Hematopoietic multipotent progenitor cell (in vitro differentiated cells): ENCODE results near the gene USP34. TPM values are rescaled to one million over a fixed set of nuclear protein-coding genes. Genes with fewer than 3 reads are reported as not detected.
"Not testable (repeated sequence)": the region's sequence is repeated elsewhere in the genome, so short reads cannot be mapped to it uniquely, and the experiment has no call there.

Source experiments
- DNase-seq, 3 donors: peaks; one replicate each; pipeline ENCODE4 v3.0.0-alpha.2; 2011 to 2015; ENCODE audit warnings: low read depth in 2 of 3, low spot score in 2 of 3
- total RNA-seq: library from RNA; depleted of rRNA; stranded (reverse); fragments of >200 nt; gene quantifications from one replicate; pipeline ENCODE4 v1.2.3, GENCODE V29; 2012

The USP34 gene
- total RNA-seq, 1 donor: 67.9 TPM

- no peak for DNase-seq
These were observed 5.8 kb downstream of the USP34 start for GRCh38 chr2:61465045-61465444.

DNA sequence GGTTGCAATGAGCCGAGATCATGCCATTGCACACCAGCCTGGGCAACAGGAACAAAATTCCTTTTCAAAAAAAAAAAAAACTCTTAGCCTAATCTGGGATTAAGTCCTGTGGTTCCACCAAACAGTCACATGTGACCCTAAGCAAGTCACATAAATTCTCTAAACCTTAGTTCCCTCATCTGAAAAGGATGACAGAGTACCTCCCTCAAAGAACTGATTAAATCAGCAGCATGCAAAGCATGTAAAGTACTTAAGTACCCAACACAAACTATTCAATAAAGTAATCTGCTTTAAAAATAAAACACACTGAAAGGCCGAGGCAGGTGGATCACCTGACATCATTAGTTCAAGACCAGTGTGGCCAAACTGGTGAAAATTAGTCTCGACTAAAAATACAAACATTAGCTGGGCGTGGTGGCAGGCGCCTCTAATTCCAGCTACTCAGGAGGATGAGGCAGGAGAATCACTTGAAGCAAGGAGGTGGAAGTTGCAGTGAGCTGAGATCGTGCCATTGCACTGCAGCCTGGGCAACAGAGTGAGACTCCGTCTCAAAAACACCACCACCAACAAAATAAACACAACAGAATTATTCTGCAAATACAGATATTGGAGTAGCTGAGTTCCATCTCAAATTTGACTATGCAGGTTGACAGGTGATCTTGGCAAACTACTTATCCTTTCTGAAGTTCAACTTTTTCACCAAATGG, 7.0 kb downstream of the USP34 start:
- no peak for DNase-seq

GRCh38 chr2:61461404-61461803, 9.5 kb downstream of the USP34 start:
- no peak for DNase-seq

DNA sequence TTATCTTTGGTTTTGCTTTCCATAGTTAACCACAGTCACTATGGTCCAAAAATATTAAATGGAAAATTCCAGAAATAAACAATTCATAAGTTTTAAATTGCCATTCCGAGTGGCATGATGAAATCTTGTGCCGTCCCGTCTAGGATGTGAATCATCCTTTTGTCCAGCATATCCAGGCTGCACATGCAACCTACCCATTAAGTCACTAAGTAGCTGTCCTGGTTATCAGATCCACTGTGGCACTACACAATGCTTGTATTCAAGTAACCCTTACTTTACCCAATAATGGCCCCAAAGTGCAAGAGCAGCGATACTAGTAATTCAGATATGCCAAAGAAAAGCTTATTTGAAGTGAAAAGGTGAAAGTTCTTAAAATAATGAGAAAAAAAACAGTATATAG, 10.7 kb downstream of the USP34 start:
- no peak for DNase-seq

GRCh38 chr2:61456746-61457420, 14.0 kb downstream of the USP34 start:
- DNase-seq: no peak

GRCh38 chr2:61456070-61456745, 14.7 kb downstream of the USP34 start:
- no peak for DNase-seq

- not testable (repeated sequence) for DNase-seq
These were observed 15.9 kb downstream of the USP34 start for GRCh38 chr2:61454972-61455371.

GRCh38 chr2:61454383-61454782, 16.5 kb downstream of the USP34 start:
- DNase-seq: no peak

GRCh38 chr2:61452392-61452791, 18.5 kb downstream of the USP34 start:
- DNase-seq: no peak

- no peak for DNase-seq
These were observed 19.7 kb downstream of the USP34 start for GRCh38 chr2:61451178-61451577.

DNA sequence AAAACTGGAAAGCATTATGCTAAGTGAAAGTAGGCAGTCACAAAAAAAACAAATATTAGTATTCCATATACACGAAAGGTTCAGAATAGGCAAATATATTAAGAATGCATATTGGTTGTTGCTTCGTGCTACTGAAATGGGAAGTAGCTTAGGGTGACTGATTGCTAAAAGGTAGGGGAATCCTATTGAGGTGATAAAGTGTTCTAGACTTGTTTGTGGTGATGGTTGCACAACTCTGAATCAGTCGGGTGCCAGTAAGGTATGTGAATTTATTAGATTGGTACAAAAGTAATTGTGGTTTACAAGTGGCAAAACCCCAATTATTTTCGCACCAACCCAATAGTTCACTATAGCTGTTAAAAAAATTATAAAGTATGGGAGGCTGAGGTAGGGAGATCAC, 20.7 kb downstream of the USP34 start:
- DNase-seq: no peak

DNA sequence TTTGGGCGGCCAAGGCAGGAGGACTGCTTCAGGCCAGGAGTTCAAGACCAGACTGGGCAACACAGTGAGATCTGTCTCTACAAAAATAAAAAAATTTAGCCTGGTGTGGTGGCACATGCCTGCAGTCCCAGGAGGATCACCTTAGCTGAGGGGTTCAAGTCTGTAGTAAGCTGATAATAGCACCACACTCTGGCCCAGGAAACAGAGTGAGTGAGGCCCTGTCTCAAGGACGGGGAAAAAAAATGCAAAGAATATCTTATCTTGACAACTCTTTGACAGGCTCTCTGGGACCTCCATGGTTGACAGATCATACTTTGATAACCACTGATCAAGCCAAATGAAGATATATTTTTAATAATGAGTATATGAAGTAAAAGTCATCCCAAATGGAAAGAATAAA, 22.7 kb downstream of the USP34 start:
- DNase-seq: no peak

DNA sequence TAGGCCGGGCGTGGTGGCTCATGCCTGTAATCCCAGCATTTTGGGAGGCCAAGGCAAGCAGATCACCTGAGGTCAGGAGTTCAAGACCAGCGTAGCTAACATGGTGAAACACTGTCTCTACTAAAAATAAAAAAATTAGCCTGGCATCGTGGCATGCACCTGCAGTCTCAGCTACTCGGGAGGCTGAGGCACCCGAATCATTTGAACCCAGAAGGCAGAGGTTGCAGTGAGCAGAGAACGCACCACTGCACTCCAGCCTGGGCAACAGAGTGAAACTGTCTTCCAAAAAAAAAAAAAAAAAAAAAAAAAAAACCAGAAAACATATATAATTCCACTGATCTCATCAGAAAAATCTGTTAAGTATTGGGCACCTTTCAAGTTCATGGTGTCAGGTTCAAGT, 23.9 kb downstream of the USP34 start:
- not testable (repeated sequence) for DNase-seq

DNA sequence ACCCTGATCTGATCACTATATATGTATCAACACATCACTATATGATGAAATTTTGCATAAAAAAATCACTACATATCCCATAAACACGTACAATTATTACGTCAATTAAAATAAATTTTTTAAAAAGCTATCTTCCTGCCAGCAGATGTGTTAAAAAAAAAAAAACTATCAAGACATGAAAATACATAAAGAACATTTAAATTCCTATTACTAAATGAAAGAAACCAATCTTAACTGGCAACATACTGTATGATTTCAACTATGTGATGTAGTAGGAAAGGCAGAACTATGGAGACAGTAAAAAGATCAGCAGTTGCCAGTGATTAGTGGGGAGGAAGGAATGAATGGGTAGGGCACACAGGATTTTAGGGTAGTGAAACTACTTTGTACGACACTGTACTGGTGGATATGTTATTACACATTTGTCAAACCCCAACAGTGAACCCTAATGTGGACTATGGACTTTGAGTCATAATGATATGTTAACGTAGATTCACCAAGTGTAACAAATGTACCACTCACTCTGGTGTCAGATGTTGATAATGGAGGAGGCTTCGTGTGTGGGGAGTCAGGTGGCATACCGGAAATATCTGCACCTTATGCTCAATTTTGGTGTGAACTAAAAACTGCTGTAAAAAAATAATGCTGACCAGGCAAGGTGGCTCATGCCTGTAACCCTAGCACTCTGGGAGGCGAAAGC, 27.4 kb downstream of the USP34 start:
- DNase-seq: no peak

- DNase-seq: no peak
These were observed 31.5 kb downstream of the USP34 start for GRCh38 chr2:61439241-61440002.

DNA sequence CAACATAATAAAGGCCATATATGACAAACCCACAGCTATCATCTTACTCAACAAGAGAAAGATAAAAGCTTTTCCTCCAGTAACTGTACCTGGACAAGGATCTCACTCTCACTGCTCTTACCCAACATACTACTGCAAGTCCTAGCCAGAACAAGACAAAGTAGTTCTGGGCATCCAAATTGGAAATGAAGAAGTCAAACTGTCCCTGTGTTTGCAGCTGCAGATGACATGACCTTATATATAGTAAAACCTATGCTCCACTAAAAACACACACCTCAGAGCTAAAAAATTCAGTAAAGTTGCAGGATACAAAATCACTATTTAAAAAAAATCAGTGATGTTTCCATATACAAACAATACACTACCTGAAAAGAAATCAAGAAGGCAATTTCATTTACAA, 32.2 kb downstream of the USP34 start:
- no peak for DNase-seq

DNA sequence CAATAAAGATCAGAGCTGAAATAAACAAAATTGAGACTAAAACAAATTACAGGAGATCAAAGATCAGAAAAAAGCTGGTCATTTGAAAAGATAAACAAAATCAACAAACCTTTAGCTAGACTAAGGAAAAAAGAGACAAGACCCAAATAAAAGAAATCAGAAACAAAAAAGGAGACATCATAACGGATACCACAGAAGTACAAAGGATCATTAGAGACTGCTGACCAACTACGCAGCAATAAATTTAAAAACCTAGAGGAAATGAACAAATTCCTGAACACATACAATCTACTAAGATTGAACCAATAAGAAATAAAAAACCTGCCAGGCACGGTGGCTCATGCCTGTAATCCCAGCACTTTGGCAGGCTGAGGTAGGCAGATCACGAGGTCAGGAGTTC, 33.7 kb downstream of the USP34 start:
- no peak for DNase-seq

- no peak for DNase-seq
These were observed 34.8 kb downstream of the USP34 start for GRCh38 chr2:61436092-61436491.

- no peak for DNase-seq
These were observed 35.6 kb downstream of the USP34 start for GRCh38 chr2:61435291-61435690.

DNA sequence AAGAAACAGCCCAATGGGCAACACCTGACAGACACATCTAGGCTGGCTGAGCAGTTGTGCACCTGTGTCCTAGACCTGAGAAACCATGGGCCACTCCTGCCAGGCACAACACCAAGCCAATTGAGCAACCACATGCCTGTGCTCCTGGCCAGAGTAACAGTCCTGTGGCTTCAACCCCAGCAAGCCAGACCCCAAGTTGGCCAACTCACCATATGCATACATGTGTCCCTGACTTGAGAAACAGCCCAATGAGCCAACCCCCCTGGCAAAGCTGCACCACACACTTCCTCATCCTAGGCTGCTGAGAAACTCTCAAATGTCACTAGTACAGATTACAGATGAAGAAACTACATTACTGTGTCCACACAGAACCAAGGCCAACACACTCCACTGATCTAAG, 36.6 kb downstream of the USP34 start:
- peak in 1 of 3 donors; percentile 58 for DNase-seq

DNA sequence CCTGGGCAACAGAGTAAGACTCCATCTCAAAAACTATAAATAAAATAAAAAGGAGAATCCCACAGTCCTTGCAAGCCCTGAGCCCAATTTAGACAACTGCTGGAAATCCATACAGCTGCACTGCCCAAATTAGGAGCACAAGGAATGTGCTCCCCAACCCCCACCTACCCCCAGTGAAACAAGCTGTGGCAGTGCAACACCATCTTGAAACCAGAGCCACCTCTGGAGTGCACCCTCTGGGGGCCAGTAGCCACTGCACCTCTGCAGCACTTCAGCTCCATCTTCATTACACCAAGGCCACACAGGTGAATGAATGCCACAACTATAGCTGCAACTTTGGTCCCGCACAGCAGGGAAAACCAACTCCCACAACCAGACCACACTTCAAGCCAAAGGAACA, 37.3 kb downstream of the USP34 start:
- no peak for DNase-seq
